ENCODE measurements around the gene FER. TPM values are rescaled to one million over a fixed set of nuclear protein-coding genes. Genes with fewer than 3 reads are reported as not detected.
A peak's percentile ranks its signal among the peaks of the same experiment; 100 is the strongest.
"Not testable (repeated sequence)": the region's sequence is repeated elsewhere in the genome, so short reads cannot be mapped to it uniquely, and the experiment has no call there.

Gene FER
- total RNA-seq, 1 experiment from 2014 or later: 29.3 TPM

- DNase-seq (ENCODE audit: low spot score): no peak
These were observed 209.6 kb downstream of the FER start for GRCh38 chr5:108957333-108957732.

DNA sequence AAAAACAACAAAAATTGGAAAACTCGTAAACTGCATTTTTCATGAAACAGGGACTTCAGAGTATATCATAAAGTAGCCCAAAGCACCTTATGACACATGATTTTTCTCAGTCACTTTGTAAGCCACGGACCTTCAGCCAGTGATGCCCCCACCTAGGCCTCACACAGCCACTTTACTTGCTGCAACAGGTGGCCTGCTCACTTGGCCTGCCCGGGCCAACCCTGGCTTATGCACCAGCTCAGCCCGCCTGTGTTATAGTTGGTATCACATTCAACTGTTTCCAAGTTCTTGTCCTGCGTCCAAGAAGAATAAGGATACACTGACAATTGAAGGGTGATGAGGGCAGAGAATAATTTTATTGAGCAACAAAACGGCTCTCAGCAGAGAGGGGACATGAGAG lies 219.2 kb downstream of the FER start:
- DNase-seq (ENCODE audit: low spot score): no peak

- no peak for DNase-seq (ENCODE audit: low spot score)
These were observed 226.9 kb downstream of the FER start for GRCh38 chr5:108974594-108974993.

DNA sequence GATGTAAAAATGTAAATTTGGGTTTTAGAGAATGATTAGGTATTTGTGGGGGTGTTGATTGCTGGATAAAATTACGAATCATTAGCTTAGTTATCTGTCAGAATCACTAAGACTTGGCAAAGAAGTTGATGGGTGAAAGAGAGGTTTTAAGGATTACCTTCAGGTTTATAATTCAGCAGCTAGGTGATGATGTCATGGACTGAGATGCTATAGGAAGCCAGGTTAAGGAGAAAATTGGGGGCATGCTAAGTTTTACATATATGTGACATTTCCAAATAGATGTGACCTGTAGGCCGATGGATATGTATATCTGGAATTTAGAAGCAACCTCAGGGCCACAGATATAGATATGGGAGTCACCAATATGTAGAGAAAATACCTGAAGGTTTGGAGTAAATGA lies 228.0 kb downstream of the FER start:
- no peak for DNase-seq (ENCODE audit: low spot score)

- no peak for DNase-seq (ENCODE audit: low spot score)
These were observed 235.9 kb downstream of the FER start for GRCh38 chr5:108983461-108984092.

DNA sequence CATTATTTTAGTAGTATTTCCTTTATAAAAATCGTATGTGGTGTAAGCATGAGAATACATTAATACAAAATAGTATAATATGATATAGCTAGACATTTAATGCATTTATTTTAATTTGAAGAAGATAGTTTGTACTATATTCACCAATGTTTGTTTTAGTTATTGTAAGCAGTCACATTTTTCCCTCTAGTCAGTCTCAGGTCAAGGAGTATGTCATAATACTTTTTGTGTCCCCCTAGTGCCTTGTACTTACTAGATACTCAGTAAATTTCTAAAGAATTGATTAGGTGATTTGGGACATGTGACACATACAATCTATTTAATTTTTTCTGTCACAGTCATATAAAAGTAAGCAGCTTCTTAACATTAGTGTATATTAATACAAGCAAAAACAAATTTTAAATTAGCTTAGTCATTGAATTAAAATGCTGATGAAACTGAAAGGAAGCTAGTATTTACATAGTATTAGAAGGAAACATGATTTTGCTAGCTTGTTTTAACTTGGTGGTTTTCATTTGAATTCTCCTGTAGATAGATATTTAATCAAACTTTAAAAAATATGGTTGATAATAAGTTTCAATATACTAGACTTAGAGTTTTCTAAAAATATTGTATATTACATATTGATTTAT lies 242.2 kb downstream of the FER start:
- DNase-seq (ENCODE audit: low spot score): no peak

DNA sequence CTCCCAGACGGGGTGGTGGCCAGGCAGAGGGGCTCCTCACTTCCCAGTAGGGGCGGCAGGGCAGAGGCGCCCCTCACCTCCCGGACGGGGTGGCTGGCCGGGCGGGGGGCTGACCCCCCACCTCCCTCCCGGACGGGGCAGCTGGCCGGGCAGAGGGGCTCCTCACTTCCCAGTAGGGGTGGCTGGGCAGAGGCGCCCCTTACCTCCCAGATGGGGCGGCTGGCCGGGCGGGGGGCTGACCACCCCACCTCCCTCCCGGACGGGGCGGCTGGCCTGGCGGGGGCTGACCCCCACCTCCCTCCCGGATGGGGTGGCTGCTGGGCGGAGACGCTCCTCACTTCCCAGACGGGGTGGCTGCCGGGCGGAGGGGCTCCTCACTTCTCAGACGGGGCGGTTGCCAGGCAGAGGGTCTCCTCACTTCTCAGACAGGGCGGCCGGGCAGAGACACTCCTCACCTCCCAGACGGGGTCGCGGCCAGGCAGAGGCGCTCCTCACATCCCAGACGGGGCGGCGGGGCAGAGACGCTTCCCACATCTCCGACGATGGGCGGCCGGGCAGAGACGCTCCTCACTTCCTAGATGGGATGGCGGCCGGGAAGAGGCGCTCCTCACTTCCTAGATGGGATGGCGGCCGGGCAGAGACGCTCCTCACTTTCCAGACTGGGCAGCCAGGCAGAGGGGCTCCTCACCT lies 244.8 kb downstream of the FER start:
- not testable (repeated sequence) for DNase-seq (ENCODE audit: low spot score)

DNA sequence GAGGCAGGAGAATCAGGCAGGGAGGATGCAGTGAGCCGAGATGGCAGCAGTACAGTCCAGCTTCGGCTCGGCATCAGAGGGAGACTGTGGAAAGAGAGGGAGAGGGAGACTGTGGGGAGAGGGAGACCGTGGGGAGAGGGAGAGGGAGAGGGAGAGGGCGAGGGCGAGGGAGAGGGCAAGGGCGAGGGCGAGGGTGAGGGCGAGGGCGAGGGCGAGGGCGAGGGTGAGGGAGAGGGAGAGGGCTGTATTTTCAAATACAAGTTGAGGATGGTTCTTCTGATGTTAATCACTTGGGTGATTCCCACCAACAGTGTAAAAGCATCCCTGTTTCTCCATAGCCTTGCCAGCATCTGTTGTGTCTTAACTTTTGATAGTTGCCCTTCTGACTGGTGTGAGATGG lies 245.7 kb downstream of the FER start:
- not testable (repeated sequence) for DNase-seq (ENCODE audit: low spot score)

GRCh38 chr5:108997720-108998119 lies 250.0 kb downstream of the FER start:
- no peak for DNase-seq (ENCODE audit: low spot score)

GRCh38 chr5:108998216-108998615 lies 250.5 kb downstream of the FER start:
- DNase-seq (ENCODE audit: low spot score): no peak

DNA sequence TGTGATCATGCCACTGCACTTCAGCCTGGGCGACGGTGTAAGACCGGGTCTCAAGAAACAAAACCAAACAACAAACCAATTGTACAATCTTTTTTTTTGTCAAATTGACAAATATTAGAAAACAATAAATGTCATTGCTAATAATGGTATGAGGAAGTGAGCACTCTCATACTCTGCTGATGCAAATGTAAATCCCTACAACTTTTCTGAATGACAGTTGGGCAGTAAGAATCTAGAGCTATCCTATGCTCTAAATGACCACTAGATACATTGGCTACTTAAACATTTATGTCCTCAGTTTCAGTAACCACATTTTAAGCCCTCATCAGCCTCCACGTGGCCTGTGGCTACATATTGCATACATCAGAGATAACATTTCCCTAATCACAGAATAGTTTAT lies 256.2 kb downstream of the FER start:
- no peak for DNase-seq (ENCODE audit: low spot score)

DNA sequence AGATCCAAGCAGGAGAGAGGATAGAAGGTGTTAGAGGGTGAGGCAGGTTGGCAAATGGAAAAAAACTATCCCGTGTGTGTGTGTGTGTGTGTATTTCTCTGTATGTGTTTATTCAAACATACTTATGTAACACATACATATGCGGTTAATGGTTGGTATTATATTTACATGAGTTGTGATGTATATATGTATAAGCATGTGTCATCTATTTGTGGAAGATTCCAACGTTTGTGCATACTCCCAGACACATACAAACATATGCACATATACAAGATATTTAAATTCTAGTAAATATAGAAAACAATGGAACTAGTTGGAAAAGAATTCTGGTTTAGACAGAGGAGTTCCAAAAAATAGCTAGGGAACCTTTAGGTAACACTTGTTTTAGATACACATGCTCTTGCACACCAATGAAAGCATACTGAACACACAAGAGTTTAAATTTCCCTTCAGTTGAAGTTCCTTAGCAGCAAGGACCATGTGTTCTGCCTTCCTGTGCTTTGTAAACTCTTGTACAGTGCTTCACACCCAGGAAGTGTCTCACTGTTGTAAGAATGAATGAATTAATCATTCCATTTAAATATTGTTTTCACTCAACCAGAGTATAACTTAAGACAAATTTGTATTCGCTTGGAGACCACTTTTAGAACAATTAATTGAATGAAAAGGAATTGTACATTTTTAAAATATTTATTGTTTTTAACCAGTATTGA lies 257.8 kb downstream of the FER start:
- DNase-seq (ENCODE audit: low spot score): no peak

- no peak for DNase-seq (ENCODE audit: low spot score)
These were observed 258.4 kb downstream of the FER start for GRCh38 chr5:109006129-109006528.

- DNase-seq (ENCODE audit: low spot score): peak; percentile 23
These were observed 268.6 kb downstream of the FER start for GRCh38 chr5:109016300-109016699.

GRCh38 chr5:109022056-109022455 lies 274.4 kb downstream of the FER start:
- DNase-seq (ENCODE audit: low spot score): no peak

GRCh38 chr5:109025729-109026128 lies 278.0 kb downstream of the FER start:
- not testable (repeated sequence) for DNase-seq (ENCODE audit: low spot score)

DNA sequence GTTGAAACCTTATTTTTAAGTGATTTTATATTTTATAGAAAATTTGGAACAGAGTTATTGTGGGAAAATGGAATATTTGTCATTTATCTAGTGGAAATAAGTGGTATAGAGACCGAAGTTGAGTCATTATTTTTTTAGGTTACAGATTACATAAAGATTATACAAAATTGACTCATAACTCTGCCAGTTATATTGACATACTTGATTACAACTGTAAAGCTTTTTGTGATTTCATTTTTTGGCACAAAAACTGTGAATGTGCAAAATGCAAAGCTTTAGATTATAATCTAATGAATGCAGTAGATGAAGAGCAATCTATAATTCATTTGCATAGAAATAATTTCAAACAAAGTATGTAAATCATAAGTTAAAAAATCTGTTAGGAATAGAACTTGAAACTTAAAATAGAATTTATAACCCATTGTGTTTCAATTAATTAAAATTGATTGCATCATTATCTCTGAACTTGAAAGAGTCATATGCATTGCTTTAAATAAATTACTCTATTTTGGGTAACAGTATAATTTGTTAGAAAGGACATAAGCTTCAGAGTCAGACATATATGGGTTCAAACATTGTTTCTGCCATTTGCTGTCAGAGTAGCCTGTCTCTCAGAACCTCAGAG lies 280.4 kb downstream of the FER start:
- DNase-seq (ENCODE audit: low spot score): no peak

GRCh38 chr5:109028608-109029299 lies 281.1 kb downstream of the FER start:
- no peak for DNase-seq (ENCODE audit: low spot score)

- DNase-seq (ENCODE audit: low spot score): no peak
These were observed 282.1 kb downstream of the FER start for GRCh38 chr5:109029847-109030246.

- no peak for DNase-seq (ENCODE audit: low spot score)
These were observed 282.9 kb downstream of the FER start for GRCh38 chr5:109030360-109031143.

DNA sequence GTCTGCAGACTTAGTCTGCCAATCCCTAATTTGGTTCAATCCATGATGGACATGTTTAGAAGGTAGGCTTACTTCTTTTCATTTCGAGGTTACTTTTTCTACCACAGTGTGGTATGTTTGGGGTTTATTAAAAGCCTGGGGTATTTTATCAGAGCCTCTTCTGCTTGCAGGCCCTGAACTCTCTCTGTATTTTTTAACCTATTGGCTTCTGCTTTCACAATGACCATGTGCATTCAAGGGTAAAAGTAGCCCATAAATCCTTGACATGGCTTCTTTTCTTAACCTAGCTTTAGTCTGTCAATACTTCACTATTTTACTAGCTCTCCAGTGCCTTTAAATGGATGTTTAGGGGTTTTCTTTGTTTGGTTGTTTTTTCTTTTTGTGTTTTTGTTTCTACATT lies 286.6 kb downstream of the FER start:
- no peak for DNase-seq (ENCODE audit: low spot score)

Data from A172 (cell line).